HG02938 (cell line): ENCODE results near the gene TAMM41.
"Not testable (repeated sequence)": the region's sequence is repeated elsewhere in the genome, so short reads cannot be mapped to it uniquely, and the experiment has no call there.

Source experiments
- ATAC-seq: cut with Tn5 transposase; IDR thresholded peaks from one replicate; pipeline ENCODE4 v1.9.1; 2021; ENCODE audit warnings: mild to moderate bottlenecking, moderate library complexity; ENCODE audit not compliant: unreplicated experiment

Gene TAMM41

GRCh38 chr3:11815111-11815510 lies 31.6 kb downstream of the TAMM41 start:
- ATAC-seq, result no peak

- no peak for ATAC-seq
These were observed 32.0 kb downstream of the TAMM41 start for GRCh38 chr3:11814663-11815062.

DNA sequence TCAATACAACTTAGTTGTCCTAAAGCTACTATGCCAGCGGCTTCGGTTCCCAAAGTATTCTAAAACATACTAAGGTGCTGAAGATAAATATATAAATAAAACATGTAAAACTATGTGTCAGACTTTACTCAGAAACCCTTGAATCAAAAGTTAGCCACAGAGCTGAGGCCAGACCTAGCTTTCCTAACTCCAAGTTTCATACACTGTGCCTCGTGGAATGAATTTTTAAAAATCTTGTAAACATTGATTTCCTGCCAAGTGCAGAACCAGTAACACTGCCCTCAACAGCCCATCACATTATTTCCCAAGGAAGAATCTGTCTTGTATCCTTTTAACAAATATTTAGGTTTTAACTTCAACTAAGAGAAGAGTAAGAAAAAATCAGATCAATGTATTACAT lies 36.4 kb downstream of the TAMM41 start:
- no peak for ATAC-seq

DNA sequence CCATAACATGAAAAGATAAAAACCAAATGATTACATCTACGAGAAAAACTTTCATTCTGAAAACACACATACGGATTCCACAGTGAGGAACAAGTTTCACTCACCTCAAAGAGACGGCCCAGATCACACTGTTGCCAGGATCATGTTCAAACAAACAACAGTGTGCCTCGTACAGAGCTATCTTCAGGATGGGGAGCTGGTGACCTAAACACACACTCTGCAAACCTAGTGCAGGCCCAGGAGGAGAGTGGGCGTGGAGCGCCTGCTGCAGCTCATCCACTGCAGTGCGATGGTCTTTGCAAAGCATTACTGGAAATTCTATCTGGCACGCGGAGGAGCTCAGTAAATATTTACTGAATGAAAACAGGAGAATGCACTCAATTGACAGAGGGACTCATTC lies 38.5 kb downstream of the TAMM41 start:
- no peak for ATAC-seq

DNA sequence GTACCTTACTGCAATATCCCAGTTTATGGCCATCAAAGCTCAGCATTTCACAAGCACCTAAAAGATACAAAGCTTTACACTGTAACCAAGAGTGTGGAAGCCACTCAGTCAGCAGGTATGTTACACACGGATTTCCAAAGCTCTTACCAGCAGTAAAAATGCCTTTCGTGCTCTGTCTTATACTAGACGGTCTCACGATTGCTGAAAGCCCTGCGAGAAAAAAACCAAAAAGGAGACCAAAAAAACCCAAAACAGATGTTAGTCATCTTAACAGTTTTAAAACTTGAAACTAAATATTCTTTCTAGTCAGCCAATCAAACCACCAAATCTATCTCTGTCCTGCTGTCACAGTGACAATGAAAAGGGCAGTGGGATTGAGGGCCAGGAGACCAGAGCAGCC lies 39.0 kb downstream of the TAMM41 start:
- ATAC-seq, result no peak

DNA sequence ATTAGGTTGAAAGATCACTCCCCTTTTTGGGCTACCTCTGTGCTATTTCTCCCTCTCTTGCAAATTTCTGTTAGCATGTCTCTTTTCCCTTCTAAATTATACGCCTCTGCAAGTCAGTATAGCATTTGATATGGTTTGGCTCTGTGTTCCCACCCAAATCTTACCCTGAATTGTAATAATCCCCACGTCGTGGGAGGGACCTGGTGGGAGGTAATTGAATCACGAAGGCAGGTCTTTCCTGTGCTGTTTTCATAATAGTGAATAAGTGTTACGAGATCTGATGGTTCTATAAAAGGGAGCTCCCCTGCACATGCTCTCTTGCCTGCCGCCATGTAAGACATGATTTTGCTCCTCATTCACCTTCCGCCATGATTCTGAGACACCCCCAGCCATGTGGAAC lies 41.0 kb downstream of the TAMM41 start:
- no peak for ATAC-seq

- ATAC-seq, result peak; percentile 78
These were observed 42.5 kb downstream of the TAMM41 start for GRCh38 chr3:11803977-11804892.

DNA sequence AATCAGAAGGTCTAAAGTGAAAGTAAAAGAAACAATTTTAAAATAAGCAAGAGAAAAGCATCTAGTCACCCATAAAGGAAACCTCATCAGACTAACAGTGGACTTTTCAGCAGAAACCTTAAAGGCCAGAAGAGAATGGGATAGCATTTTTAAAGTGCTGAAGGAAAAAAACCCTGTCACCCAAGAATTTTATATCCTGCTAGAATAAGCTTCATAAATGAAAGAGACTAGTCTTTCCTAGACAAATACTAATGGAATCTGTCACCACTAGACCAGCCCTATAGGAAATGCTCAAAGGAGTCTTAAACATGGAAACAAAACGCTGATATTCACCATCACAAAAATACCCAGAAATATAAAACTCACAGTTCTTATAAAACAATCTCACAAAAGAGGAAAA lies 46.9 kb downstream of the TAMM41 start:
- no peak for ATAC-seq

DNA sequence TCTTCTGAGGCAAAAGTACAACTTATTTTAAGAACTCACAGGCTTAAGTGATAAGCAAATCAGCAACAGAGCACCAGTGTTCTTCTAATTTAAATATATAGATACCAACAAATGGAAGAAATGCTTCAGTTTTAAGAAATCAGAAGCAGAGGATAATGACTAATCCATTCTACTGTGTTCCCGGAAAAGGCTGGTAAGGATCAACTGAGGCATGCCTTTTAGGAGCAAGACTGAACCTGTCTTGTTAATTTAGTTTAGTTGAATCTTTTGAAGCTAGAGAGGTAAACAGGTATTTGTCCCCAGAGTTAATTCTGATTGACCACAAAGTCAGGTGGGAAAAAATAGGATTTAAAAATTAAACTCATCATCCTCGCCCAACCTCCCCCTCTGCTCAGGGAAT lies 51.8 kb downstream of the TAMM41 start:
- no peak for ATAC-seq

DNA sequence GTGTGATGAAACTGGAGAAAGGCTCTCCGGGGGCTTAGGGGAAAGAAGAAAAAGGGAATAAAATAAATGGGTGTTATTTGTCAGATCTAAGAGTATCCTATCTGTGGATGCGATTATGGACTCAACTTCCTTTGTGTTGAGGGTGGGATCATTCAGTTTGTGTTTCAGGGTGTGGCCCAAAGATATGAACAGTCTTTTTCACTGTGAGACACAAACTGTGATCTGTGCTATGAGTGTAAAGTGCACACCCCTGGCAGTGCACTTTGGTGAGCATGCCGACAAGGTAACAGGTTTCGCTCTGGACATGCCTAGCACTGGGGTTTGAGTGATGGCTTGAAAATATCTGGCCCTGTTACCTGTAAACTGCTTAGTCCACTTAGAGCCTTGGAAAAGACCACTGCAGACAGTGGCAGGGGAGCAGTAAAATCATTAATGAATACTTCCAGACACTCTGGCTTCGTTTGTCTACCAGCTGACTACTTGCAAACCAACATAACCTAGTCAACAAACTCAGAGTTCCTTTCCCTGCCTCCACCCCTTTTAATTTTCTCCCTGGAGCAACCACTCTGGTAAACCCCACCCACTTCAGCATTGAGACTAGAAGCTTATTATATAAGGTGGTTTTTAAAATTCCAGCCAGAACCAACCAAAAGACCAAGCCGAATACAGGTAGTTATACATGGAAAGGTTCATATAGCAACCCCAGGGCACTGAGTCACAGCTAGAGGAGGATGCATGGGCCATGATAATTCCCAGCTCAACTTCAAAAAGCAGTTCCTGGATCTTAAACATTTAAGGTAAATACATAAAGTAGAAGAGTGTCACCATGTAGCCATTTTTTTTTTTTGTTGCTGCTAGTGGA lies 55.1 kb downstream of the TAMM41 start:
- no peak for ATAC-seq

- ATAC-seq, result no peak
These were observed 57.3 kb downstream of the TAMM41 start for GRCh38 chr3:11789412-11789811.

DNA sequence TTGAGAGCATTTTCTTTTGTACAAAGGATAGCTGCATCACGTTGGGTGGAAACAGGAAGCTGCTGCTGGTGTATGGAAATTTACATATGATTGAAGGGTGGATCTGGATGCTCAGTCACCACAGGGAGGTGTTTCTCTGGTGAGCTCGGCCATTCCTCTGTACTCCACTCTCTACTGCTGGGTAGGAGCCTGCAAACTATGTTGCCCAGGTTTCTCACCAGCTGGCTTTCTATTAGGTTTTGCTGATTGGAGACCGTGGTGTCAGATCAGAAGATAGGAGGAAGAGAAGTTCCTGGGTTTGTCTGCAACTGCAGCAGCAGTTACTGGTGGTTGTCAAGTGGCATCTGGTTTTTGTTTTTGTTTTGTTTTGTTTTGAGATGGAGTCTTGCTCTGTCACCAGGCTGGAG lies 61.7 kb downstream of the TAMM41 start:
- ATAC-seq, result no peak

- no peak for ATAC-seq
These were observed 66.3 kb downstream of the TAMM41 start for GRCh38 chr3:11780341-11780740.

- no peak for ATAC-seq
These were observed 67.1 kb downstream of the TAMM41 start for GRCh38 chr3:11779626-11780025.

- no peak for ATAC-seq
These were observed 68.4 kb downstream of the TAMM41 start for GRCh38 chr3:11778248-11778647.

DNA sequence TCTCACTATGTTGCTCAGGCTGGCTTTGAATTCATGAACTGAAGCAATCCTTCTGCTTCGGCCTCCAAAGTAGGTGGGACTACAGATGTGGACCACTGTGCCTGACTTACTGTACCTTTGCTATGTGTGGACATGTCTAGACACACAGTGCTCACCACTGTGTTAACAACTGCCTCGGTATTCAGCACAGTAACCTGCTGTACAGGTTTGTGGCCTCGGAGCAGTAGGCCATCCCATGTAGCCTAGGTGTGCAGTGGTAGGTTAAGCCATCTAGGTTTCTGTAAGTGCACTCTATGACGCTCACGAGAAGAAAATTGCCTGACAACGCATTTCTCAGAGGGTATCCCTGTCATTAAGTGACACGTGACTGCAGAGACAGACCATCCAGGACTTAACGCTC lies 70.3 kb downstream of the TAMM41 start:
- no peak for ATAC-seq

DNA sequence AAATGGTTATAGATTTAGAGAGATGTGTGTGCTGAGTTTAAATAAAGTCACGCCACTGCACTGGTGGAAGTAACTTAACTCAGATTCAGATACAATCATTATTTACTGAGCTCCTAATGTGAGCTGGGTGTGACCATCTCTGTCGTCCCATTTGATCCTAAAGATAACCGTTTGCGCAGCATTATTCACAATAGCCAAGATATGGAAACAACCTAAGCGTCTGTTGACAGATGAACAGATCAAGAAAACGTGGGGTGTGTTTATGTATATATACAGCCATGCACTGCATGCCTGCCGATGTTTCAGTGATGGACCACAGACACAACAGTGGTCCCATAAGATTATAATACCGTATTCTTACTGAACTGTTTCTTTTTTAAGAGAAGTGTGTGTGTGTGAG lies 71.2 kb downstream of the TAMM41 start:
- ATAC-seq, result no peak

- no peak for ATAC-seq
These were observed 72.3 kb downstream of the TAMM41 start for GRCh38 chr3:11774296-11774877.

GRCh38 chr3:11771931-11772330 lies 74.8 kb downstream of the TAMM41 start:
- not testable (repeated sequence) for ATAC-seq

GRCh38 chr3:11770477-11771391 lies 76.0 kb downstream of the TAMM41 start:
- ATAC-seq, result peak; percentile 100
